ENCODE results near the gene ASTN2. TPM values are rescaled to one million over a fixed set of nuclear protein-coding genes. Genes with fewer than 3 reads are reported as not detected.

Gene ASTN2
- total RNA-seq, 1 donor from 2014 or later = 2.5 TPM

- no peak for DNase-seq (ENCODE audit: low spot score)
- intact Hi-C loops (cut with DNase I) = no loop called here
Observed at GRCh38 chr9:117266855-117267497, 147.9 kb downstream of the ASTN2 start.

GRCh38 chr9:117265253-117265652, 149.6 kb downstream of the ASTN2 start:
- DNase-seq (ENCODE audit: low spot score) = no peak
- intact Hi-C loops (cut with DNase I) = no loop called here

- DNase-seq (ENCODE audit: low spot score) = no peak
- intact Hi-C loops (cut with DNase I) = no loop called here
Observed at GRCh38 chr9:117258184-117258866, 156.5 kb downstream of the ASTN2 start.

GRCh38 chr9:117253261-117253660, 161.6 kb downstream of the ASTN2 start:
- no peak for DNase-seq (ENCODE audit: low spot score)
- intact Hi-C loops (cut with DNase I) = no loop called here

- intact Hi-C loops (cut with DNase I) = no loop called here
Observed at GRCh38 chr9:117250610-117251215, 164.1 kb downstream of the ASTN2 start.

GRCh38 chr9:117249799-117250198, 165.1 kb downstream of the ASTN2 start:
- intact Hi-C loops (cut with DNase I) = no loop called here
- DNase-seq (ENCODE audit: low spot score) = no peak

More at GRCh38 chr9:117250610-117251215, 164.1 kb downstream of the ASTN2 start:
- no peak for DNase-seq (ENCODE audit: low spot score)

- no peak for DNase-seq (ENCODE audit: low spot score)
- intact Hi-C loops (cut with DNase I) = no loop called here
Observed at GRCh38 chr9:117247266-117247665, 167.6 kb downstream of the ASTN2 start.

- no peak for DNase-seq (ENCODE audit: low spot score)
- intact Hi-C loops (cut with DNase I) = no loop called here
Observed at GRCh38 chr9:117245175-117245829, 169.6 kb downstream of the ASTN2 start.

- intact Hi-C loops (cut with DNase I) = no loop called here
- no peak for DNase-seq (ENCODE audit: low spot score)
Observed at GRCh38 chr9:117242082-117242481, 172.8 kb downstream of the ASTN2 start.

GRCh38 chr9:117239428-117239827, 175.4 kb downstream of the ASTN2 start:
- no peak for DNase-seq (ENCODE audit: low spot score)
- intact Hi-C loops (cut with DNase I) = no loop called here

- intact Hi-C loops (cut with DNase I) = no loop called here
- DNase-seq (ENCODE audit: low spot score) = no peak
Observed at GRCh38 chr9:117234103-117234502, 180.8 kb downstream of the ASTN2 start.

- intact Hi-C loops (cut with DNase I) = no loop called here
- DNase-seq (ENCODE audit: low spot score) = no peak
Observed at GRCh38 chr9:117233016-117233415, 181.8 kb downstream of the ASTN2 start.

- no peak for DNase-seq (ENCODE audit: low spot score)
- intact Hi-C loops (cut with DNase I) = no loop called here
Observed at GRCh38 chr9:117232281-117232680, 182.6 kb downstream of the ASTN2 start.

GRCh38 chr9:117231012-117231411, 183.8 kb downstream of the ASTN2 start:
- no peak for DNase-seq (ENCODE audit: low spot score)
- intact Hi-C loops (cut with DNase I) = no loop called here

- DNase-seq (ENCODE audit: low spot score) = no peak
Observed at GRCh38 chr9:117224695-117225094, 190.2 kb downstream of the ASTN2 start.

GRCh38 chr9:117218951-117219350, 195.9 kb downstream of the ASTN2 start:
- DNase-seq (ENCODE audit: low spot score) = no peak

More at GRCh38 chr9:117224695-117225094, 190.2 kb downstream of the ASTN2 start:
- intact Hi-C loops (cut with DNase I) = no loop called here

GRCh38 chr9:117214416-117214815, 200.4 kb downstream of the ASTN2 start:
- intact Hi-C loops (cut with DNase I) = no loop called here
- no peak for DNase-seq (ENCODE audit: low spot score)

More at GRCh38 chr9:117218951-117219350, 195.9 kb downstream of the ASTN2 start:
- intact Hi-C loops (cut with DNase I) = no loop called here

GRCh38 chr9:117211280-117211679, 203.6 kb downstream of the ASTN2 start:
- intact Hi-C loops (cut with DNase I) = no loop called here
- DNase-seq (ENCODE audit: low spot score) = no peak

- DNase-seq (ENCODE audit: low spot score) = no peak
- intact Hi-C loops (cut with DNase I) = no loop called here
Observed at GRCh38 chr9:117205806-117206205, 209.1 kb downstream of the ASTN2 start.

- intact Hi-C loops (cut with DNase I) = no loop called here
- no peak for DNase-seq (ENCODE audit: low spot score)
Observed at GRCh38 chr9:117204971-117205370, 209.9 kb downstream of the ASTN2 start.

Measured in cardiac septum (tissue), 1 donor.